GM12801 (cell line): Measurements from ENCODE around the gene ESAM.

Experiments
- CTCF ChIP-seq: IDR thresholded peaks from one replicate; pipeline ENCODE4 v1.5.1; 2011; ENCODE audit warnings: control low read depth; ENCODE audit not compliant: insufficient read length; ENCODE audit errors: extremely low read depth

ESAM gene

DNA sequence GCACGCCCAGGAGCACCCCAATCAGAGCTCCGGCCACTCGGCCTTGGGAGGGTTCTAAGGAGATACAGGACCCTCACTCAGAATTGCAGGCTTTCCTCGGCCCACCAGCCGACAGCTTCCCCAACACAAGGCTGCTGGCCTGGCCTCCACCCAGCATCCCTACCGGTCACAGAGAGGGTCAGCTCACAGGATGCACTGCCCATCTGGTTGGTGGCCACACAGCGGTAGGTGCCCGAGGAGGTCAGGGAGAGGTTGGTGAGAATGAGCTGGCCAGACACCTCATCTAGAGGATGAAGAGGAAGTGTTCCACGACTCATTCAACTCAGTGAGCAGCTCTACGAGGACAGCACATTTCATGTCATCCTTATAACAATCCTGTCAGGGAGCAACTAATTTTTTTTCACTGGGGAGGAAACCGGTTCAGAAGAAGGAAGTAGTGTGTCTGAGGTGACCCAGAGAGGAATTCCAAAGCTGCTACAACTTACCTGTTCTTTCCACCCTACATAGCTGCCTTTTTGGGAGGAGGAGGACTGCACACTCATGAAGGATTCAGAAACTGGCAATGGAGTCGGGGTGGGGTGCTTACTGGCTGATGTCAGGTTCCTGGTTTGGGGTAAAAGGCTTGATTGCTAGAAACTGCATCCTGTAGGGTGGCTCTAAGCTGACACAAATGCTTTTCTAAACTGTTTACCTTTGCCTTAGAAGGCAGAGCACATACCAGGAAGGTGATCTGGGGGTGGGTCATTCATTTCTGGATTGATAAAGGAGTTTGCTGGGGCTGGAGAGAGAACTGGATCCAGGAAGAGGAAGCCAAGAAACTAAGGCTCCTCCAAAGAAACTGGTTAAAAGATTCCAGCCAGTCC, 13.4 kb downstream of the ESAM start:
- no peak for TF ChIP-seq CTCF

GRCh38 chr11:124748100-124748418, 14.0 kb downstream of the ESAM start:
- TF ChIP-seq CTCF, result no peak

GRCh38 chr11:124747406-124748099, 14.5 kb downstream of the ESAM start:
- TF ChIP-seq CTCF, result no peak

- no peak for TF ChIP-seq CTCF
Measured at GRCh38 chr11:124746621-124747243, 15.4 kb downstream of the ESAM start.

DNA sequence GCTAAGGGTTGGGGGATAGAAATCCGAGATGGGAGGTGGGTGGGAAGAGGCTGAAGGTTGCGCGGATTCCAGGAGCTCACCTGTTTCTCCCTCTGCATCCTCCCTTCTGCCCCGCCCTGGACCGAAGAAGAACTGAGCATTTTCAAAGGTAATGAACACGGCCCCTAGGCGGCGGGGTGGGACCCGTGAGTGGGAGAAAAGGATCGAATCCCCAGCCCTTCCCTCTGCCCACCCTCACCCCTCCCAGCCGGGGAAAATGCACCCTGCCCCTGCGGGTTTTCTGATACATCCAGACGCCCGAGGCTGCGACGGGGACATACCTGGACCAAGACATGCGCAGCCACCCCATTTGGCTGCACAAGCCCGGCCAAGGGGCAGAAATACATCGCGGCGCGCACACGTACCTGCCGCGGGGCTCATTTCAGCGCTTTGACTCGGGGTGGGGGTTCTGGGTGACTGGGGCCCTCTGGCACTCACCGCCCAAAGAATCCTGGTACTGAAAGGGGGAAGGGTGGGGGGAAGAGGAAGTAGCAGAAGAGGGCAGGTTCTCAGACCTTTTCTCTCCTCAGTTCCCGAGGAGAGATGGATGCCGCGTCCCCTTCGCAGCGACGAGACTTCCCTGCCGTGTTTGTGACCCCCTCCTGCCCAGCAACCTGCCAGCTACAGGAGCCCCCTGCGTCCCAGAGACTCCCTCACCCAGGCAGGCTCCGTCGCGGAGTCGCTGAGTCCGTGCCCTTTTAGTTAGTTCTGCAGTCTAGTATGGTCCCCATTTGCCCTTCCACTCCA, 16.1 kb downstream of the ESAM start:
- TF ChIP-seq CTCF, result no peak

DNA sequence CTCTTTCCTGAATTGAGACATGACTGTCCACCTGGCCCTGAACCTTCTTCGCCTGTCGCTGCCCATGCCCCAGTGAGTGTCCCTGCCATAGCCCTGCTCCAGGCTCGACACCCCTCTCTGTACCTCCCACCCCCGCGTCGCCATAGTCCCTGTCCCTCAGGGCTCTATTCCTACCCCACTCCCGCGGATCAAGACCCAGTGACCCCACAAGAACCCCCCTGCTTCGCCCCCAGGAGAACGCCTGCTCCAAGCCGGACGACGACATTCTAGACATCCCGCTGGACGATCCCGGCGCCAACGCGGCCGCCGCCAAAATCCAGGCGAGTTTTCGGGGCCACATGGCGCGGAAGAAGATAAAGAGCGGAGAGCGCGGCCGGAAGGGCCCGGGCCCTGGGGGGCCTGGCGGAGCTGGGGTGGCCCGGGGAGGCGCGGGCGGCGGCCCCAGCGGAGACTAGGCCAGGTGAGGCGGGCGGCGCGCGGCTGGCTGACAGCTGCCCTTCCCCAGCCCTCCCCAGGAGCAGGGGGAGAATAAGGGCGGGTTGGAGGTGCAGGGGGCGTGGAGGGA, 16.7 kb downstream of the ESAM start:
- no peak for TF ChIP-seq CTCF
